Measurements from ENCODE around the gene MMS19. TPM values are rescaled to one million over a fixed set of nuclear protein-coding genes. Genes with fewer than 3 reads are reported as not detected.

The MMS19 gene
- total RNA-seq, 2 experiments from 2014 or later: 91.3 to 107 TPM

DNA sequence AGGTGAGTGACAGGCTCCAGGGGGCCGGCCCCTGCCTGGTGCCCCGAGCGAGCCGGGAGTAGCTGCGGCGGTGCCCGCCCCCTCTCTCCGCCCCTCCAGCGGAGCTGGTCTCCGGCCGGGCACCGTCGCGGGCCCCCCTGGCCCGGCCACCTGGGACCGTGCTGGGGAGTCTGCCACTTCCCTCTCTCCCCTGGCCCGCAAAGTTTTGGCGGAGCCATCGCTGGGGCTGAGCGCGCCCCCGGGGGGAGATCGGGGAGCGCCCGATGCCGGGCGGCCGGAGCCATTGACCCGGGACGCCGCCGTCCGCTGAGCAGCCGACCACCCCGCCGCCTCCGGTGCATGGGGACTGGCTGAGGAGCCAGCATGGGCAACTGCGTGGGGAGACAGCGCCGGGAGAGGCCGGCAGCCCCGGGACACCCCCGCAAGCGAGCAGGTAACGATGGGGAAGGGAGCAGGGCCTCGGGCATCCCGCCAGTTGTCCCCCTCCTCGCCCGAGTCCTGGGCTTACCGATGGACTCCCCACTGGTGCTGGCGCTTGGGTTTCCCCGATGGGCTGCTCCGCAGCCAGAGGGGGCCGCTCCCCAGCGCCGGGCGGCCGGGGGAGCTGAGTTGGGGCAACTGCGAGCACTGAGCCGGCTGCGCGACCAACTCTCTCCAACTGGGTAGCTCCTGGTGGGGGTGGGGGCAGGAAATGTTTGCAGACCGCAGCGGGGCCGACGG lies 779 bp upstream of the MMS19 start, which contains the start of gene UBTD1:
Gene UBTD1 (plus strand): TSS at position 84 of the 720 bp plus-strand sequence. CDS start 280 bp downstream, at position 364.
- intact Hi-C loops (cut with DNase I, micrococcal nuclease): loop anchor here (1.0 to 5.0 kb wide), 19 partner anchors 44 to 1933 kb away; partner anchors contain the start of genes ARHGAP19 (in 2 of the 2), AVPI1 (in 2 of the 2), EXOSC1 (in 2 of the 2) and MORN4 (in 2 of the 2)
- ChIA-PET POLR2A (interaction anchor here (0.6 to 0.8 kb wide), 2 partner anchors 9 to 188 kb away, joined by 3 to 4 read pairs; partner anchors contain the start of gene AVPI1), CTCF (interaction anchor here (0.7 to 1.3 kb wide), 4 partner anchors 9 to 188 kb away, joined by 3 to 4 read pairs (median 4); partner anchors contain the start of gene AVPI1)
- H3K4me3 Mint-ChIP-seq: peak within 1 kb of the TSS; percentile 87
- H3K27ac Mint-ChIP-seq: peak within 1 kb of the TSS; percentile 97
- ATAC-seq: no peak
- peak; percentile 54 for DNase-seq
- no peaks in the 10 kb centered on the region for H3K9me3 Mint-ChIP-seq (ENCODE audit: low read depth)
- H3K4me1 Mint-ChIP-seq: peaks cover 36% of the 10 kb centered on the region
- peaks cover 20% of the 10 kb centered on the region for H3K27me3 Mint-ChIP-seq
- peaks cover 16% of the 10 kb centered on the region for H3K36me3 Mint-ChIP-seq (ENCODE audit: low read depth)

DNA sequence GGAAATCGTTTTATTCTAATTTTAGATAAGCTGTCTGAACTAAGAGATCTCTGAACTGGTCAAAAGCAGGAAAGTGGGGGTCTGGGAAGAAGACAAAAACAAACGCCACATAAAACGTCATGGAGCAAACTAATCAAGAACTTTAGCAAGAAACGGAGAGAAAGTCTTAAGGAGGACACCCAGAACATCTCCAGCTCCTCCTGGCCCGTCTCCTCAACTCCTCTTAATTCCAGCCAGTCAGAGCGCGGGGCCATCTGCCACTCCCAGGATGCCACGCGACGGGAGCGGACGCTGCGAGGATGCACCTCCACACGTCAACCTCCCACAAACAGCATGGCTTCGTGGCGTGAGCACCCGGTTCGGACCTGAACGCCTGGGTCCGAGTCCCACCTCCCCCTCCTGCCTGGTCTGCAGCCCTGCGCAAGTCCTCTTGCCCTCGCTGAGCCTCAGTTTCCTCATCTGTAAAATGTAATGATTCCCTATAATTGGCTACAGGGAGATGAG lies 598 bp downstream of the MMS19 start:
- H3K36me3 Mint-ChIP-seq (ENCODE audit: low read depth): peaks cover 18% of the 10 kb centered on the region

DNA sequence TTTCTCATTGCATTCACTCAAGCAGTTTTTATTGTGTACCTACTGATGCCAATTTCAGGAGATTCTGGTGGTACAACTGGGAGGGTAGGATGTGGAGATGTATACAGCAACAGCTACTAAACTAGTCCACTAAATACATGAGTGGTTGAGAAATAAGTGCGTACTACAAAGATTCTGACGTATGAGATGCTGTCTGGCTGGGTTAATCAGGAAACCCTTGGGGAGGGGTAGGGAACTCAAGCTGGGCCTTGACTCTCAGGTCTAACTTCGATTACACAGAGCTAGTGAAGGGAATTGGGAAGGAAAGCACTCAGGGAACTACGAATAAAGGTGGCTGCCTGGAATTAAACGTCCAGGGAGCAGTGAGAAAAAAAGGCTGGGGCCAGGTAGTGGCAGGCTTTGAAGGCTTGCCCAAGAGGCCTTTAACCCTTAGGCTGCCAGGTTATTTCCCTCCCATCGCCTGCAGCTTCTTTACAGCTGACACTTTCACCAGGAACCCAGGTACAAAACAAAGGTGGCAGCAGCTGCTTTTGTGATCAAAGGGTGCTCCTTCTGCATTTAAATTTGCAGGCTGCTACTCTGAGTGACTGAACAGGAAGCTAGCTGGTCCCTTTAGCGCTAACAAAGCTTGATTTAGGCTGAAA lies 3.2 kb downstream of the MMS19 start:
- peaks cover 51% of the 10 kb centered on the region for H3K4me1 Mint-ChIP-seq
- CTCF ChIA-PET: interaction anchor here (0.6 to 1.2 kb wide), 4 partner anchors 11 to 217 kb away, joined by 3 to 6 read pairs (median 4); no protein-coding TSS in a partner anchor
- peak overlapping the region; percentile 81 for H3K27ac Mint-ChIP-seq
- ATAC-seq: no peak
- H3K27me3 Mint-ChIP-seq: peaks cover 3% of the 10 kb centered on the region
- peak overlapping the region; percentile 54 for H3K4me3 Mint-ChIP-seq
- DNase-seq: peak; percentile 15
- POLR2A ChIA-PET: no interaction called here
- intact Hi-C loops (cut with DNase I, micrococcal nuclease): loop anchor here in 1 of 2 experiments (5.0 kb wide), 2 partner anchors 908 to 1937 kb away; partner anchors contain the start of genes GOT1 and TM9SF3
- H3K9me3 Mint-ChIP-seq (ENCODE audit: low read depth): no peaks in the 10 kb centered on the region
- H3K36me3 Mint-ChIP-seq (ENCODE audit: low read depth): peaks cover 24% of the 10 kb centered on the region

More for the DNA sequence above, 598 bp downstream of the MMS19 start:
- DNase-seq (peak; percentile 92), ATAC-seq (peak; percentile 55)
- Mint-ChIP-seq H3K9me3 (ENCODE audit: low read depth) (no peaks in the 10 kb centered on the region), H3K4me1 (peaks cover 38% of the 10 kb centered on the region), H3K4me3 (peak overlapping the region; percentile 87), H3K27me3 (peaks cover 20% of the 10 kb centered on the region), H3K27ac (peak overlapping the region; percentile 97)
- intact Hi-C loops (cut with DNase I, micrococcal nuclease): loop anchor here (1.0 to 5.0 kb wide), 19 partner anchors 45 to 1935 kb away; partner anchors contain the start of genes ARHGAP19 (in 2 of the 2), AVPI1 (in 2 of the 2), EXOSC1 (in 2 of the 2) and MORN4 (in 2 of the 2)
- POLR2A ChIA-PET: interaction anchor here (0.6 to 0.7 kb wide), 4 partner anchors 74 to 271 kb away, joined by 3 to 4 read pairs (median 3); partner anchors contain the start of gene RRP12
- CTCF ChIA-PET: interaction anchor here (0.7 to 1.0 kb wide), 2 partner anchors 9 to 77 kb away, joined by 3 to 6 read pairs; no protein-coding TSS in a partner anchor

DNA sequence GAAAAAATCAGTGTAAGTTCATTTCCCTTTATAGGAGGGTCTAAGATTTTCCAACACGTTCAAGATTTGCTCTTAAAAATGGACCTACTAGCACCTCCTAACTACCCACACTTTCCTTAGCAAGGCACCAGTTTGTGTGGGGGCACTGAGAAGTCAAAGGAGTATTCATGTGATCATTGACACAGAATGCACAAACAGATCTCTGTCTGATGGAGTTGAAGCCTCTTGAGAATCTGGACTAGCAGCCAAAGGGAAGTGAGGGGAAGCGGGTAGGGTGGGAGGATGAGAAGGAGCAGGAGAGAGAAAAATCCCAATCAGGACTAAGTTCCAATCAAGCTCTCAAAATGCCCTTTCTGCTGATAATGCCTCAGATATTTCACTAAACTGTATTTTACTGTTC lies 4.1 kb downstream of the MMS19 start:
- peaks cover 52% of the 10 kb centered on the region for H3K4me1 Mint-ChIP-seq
- H3K4me3 Mint-ChIP-seq: no peak overlapping the region
- no peak for DNase-seq
- ChIA-PET CTCF (interaction anchor here (0.6 to 1.2 kb wide), 4 partner anchors 12 to 216 kb away, joined by 3 to 6 read pairs (median 4); no protein-coding TSS in a partner anchor), POLR2A (no interaction called here)
- no peak for ATAC-seq
- intact Hi-C loops (cut with DNase I, micrococcal nuclease): no loop called here
- no peaks in the 10 kb centered on the region for H3K27me3 Mint-ChIP-seq
- peaks cover 24% of the 10 kb centered on the region for H3K36me3 Mint-ChIP-seq (ENCODE audit: low read depth)
- H3K9me3 Mint-ChIP-seq (ENCODE audit: low read depth): no peaks in the 10 kb centered on the region
- peak overlapping the region; percentile 60 for H3K27ac Mint-ChIP-seq

DNA sequence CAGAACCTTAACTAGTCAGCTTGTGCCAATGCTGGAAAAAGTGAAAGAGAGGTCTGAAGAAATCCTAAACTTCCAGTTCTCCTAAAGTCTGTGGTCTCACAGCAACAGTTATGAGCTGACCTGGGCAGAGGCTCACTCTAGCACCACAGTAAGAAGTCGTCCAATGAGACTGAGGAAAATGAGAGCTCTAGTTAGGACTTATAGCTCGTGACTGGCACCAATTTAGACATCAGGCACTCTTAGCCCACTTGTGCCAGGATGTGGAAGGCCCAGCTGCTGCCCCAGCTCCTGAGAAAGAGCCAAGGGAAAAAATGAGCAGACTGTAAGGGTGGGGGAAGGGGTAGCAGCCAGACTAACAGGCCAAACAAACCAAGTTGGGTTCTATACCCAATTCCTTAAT lies 7.6 kb downstream of the MMS19 start:
- Mint-ChIP-seq H3K27ac (peak overlapping the region; percentile 65), H3K27me3 (no peaks in the 10 kb centered on the region), H3K4me1 (peaks cover 48% of the 10 kb centered on the region), H3K4me3 (no peak overlapping the region), H3K36me3 (ENCODE audit: low read depth) (peaks cover 23% of the 10 kb centered on the region), H3K9me3 (ENCODE audit: low read depth) (no peaks in the 10 kb centered on the region)
- intact Hi-C loops (cut with DNase I, micrococcal nuclease): no loop called here
- no peak for DNase-seq
- ChIA-PET POLR2A (interaction anchor here (1.1 kb wide), 1 partner anchor 9 kb away, joined by 4 read pairs; no protein-coding TSS in a partner anchor), CTCF (interaction anchor here (1.0 to 1.4 kb wide), 3 partner anchors 15 to 44 kb away, joined by 3 to 5 read pairs (median 4); no protein-coding TSS in a partner anchor)
- ATAC-seq: no peak

DNA sequence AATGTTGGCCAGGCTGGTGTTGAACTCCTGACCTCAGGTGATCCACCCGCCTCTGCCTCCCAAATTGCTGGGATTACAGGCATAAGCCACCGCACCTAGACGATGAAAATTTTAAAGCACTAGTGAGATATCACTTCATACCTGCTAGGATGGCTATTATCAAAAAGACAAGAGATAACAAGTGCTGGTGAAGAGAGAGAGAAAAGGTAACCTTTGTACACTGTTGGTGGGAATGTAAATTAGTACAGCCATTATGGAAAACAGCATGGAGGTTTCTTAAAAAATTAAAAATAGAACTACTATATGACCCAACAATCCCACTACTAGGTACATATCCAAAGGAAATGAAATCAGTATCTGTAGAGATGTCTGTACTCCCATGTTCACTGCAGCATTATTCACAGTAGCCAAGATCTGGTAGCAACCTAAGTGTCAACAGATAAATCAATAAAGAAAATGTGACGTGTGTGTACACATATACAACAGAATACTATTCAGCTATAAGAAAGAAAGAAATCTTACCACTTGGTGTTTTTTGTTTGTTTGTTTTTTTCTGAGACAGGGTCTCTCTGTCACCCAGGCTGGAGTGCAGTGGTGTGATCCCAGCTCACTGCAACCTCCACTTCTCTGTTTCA lies 12.5 kb downstream of the MMS19 start:
- H3K27me3 Mint-ChIP-seq: no peaks in the 10 kb centered on the region
- ChIA-PET POLR2A (no interaction called here), CTCF (interaction anchor here (1.2 kb wide), 1 partner anchor 68 kb away, joined by 3 read pairs; no protein-coding TSS in a partner anchor)
- intact Hi-C loops (cut with DNase I, micrococcal nuclease): no loop called here
- ATAC-seq (no peak), DNase-seq (no peak)
- H3K36me3 Mint-ChIP-seq (ENCODE audit: low read depth): peaks cover 28% of the 10 kb centered on the region
- peaks cover 24% of the 10 kb centered on the region for H3K4me1 Mint-ChIP-seq
- no peaks in the 10 kb centered on the region for H3K9me3 Mint-ChIP-seq (ENCODE audit: low read depth)
- no peak overlapping the region for H3K4me3 Mint-ChIP-seq
- no peak overlapping the region for H3K27ac Mint-ChIP-seq

DNA sequence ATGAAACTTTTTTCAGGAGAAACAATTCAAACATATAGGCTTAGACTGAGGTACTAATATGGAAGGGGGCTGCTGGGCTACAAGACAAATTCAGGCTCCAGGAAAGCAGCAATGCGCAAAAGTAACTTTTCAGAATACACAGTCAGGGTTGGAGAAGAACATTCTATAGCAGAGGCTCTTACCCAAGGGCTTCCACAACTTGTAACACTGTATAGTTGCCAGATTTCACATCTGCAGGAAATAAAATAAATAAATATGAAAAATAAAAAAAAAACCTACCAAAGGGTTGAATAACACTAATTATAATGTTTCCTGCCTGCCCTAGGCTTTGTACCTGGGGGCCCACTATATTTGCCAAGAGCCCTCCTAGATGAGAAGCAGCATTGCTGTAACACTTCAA lies 14.3 kb downstream of the MMS19 start:
- POLR2A ChIA-PET: no interaction called here
- no peaks in the 10 kb centered on the region for H3K9me3 Mint-ChIP-seq (ENCODE audit: low read depth)
- no peak overlapping the region for H3K4me3 Mint-ChIP-seq
- intact Hi-C loops (cut with DNase I, micrococcal nuclease): no loop called here
- H3K36me3 Mint-ChIP-seq (ENCODE audit: low read depth): peaks cover 34% of the 10 kb centered on the region
- CTCF ChIA-PET: interaction anchor here (0.6 kb wide), 1 partner anchor 486 kb away, joined by 3 read pairs; no protein-coding TSS in a partner anchor
- no peak overlapping the region for H3K27ac Mint-ChIP-seq
- DNase-seq (no peak), ATAC-seq (no peak)
- H3K4me1 Mint-ChIP-seq: peaks cover 11% of the 10 kb centered on the region
- H3K27me3 Mint-ChIP-seq: no peaks in the 10 kb centered on the region

DNA sequence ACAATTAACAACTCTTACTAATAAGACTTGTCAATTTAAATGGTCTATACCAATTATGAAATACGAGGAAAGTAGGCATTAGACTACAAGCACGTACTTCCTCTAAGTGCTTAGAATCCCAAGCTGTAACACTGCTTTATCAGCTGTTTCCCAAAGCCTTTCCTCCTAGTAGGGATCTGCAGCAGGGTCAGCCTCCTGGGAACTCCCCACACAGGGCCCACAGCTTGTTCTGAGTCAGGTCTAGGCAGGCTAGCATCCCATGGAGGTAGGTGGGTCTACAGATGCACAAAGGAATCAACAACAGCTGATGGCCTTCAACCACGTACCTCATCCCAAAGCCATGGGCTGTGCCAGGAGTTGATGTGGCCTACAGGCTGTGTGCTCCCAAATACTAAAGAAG lies 14.7 kb downstream of the MMS19 start:
- no peak for ATAC-seq
- no peak overlapping the region for H3K4me3 Mint-ChIP-seq
- H3K4me1 Mint-ChIP-seq: peaks cover 9% of the 10 kb centered on the region
- no peak overlapping the region for H3K27ac Mint-ChIP-seq
- H3K9me3 Mint-ChIP-seq (ENCODE audit: low read depth): no peaks in the 10 kb centered on the region
- DNase-seq: no peak
- CTCF ChIA-PET: interaction anchor here (0.7 to 0.9 kb wide), 2 partner anchors 19 to 77 kb away, joined by 3 read pairs; no protein-coding TSS in a partner anchor
- POLR2A ChIA-PET: no interaction called here
- no peaks in the 10 kb centered on the region for H3K27me3 Mint-ChIP-seq
- H3K36me3 Mint-ChIP-seq (ENCODE audit: low read depth): peaks cover 35% of the 10 kb centered on the region
- intact Hi-C loops (cut with DNase I, micrococcal nuclease): no loop called here

DNA sequence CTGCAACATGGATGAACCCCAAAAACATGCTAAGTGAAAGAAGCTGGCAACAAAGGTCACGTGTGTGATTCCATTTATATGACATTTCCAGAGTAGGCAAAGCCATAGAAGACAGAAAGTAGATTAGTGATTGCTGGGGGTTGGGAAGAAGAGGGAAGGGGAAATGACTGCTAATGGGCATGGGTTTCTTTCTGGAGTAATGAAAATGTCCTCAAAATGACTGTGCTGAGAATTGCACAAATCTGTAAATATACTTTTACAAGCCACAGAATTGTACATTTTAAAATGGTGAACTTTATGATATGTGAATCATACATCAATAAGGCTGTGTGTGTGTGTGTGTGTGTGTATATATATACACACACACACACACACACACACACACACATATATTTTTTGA lies 15.8 kb downstream of the MMS19 start:
- peaks cover 4% of the 10 kb centered on the region for H3K4me1 Mint-ChIP-seq
- H3K4me3 Mint-ChIP-seq: no peak overlapping the region
- no peak overlapping the region for H3K27ac Mint-ChIP-seq
- DNase-seq (no peak), ATAC-seq (no peak)
- intact Hi-C loops (cut with DNase I, micrococcal nuclease): no loop called here
- ChIA-PET POLR2A (no interaction called here), CTCF (interaction anchor here (0.6 to 0.9 kb wide), 2 partner anchors 47 to 75 kb away, joined by 3 to 4 read pairs; no protein-coding TSS in a partner anchor)
- no peaks in the 10 kb centered on the region for H3K27me3 Mint-ChIP-seq
- H3K36me3 Mint-ChIP-seq (ENCODE audit: low read depth): peaks cover 41% of the 10 kb centered on the region
- no peaks in the 10 kb centered on the region for H3K9me3 Mint-ChIP-seq (ENCODE audit: low read depth)

DNA sequence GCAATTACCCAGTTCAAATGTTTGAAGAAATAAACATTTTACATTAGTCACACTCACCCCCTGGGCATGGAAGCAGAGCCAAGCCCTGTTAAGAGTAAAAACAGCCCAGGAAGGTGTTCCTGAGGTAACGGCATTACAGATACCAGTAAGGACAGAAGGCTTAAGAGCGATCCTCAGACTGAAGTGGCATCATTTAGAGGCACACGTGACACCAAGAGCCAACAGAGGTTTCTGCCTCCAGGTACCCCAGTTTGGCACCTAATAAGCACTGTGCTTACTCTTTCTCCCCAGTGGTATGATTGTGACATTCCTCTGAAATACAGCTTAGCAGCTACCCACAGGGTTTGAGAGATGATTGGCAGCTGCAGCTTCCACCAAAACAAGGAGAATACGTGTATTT lies 17.2 kb downstream of the MMS19 start:
- Mint-ChIP-seq H3K27me3 (no peaks in the 10 kb centered on the region), H3K27ac (peak overlapping the region; percentile 51), H3K4me1 (no peaks in the 10 kb centered on the region), H3K36me3 (ENCODE audit: low read depth) (peaks cover 48% of the 10 kb centered on the region), H3K4me3 (no peak overlapping the region), H3K9me3 (ENCODE audit: low read depth) (no peaks in the 10 kb centered on the region)
- ATAC-seq (no peak), DNase-seq (no peak)
- POLR2A ChIA-PET: no interaction called here
- intact Hi-C loops (cut with DNase I, micrococcal nuclease): no loop called here
- CTCF ChIA-PET: interaction anchor here (0.6 kb wide), 2 partner anchors 53 to 57 kb away, joined by 3 read pairs; no protein-coding TSS in a partner anchor

All from activated CD4-positive, alpha-beta T cell treated with anti-CD3 and anti-CD28 coated beads for 36 hours (primary cell).